ENCODE data around the gene TTC21B. TPM values are rescaled to one million over a fixed set of nuclear protein-coding genes. Genes with fewer than 3 reads are reported as not detected.

TTC21B gene
- total and polyA plus RNA-seq, 10 of the 15 experiments (the other 5 are each of a cell fraction or from before 2014, with no cell fraction given), result 2.7 to 22.4 (median 11.3) TPM

DNA sequence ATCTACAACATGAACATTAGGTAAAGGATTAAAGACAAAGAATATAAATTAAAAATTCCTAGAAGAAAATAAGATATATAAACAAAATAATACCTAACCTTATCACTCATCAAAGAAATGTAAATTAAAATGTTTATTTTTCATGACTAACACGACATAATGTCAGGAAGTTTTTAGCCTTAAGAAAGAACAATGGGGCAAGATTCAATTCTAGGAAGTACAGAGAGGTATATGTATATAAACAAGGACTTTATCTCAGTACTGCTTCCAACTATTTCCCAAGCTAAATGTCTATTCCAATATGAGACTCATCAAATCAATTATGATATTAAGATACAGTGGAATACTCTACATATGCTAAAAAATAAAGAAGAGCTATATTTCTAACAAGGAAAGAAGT is 44.1 kb downstream of the TTC21B start:
- H3K27ac ChIP-seq (ENCODE audit: control insufficient read depth, insufficient read depth), result no peak overlapping the region
- TF ChIP-seq HDAC6 (IDR thresholded peaks at IDR 0.05; ENCODE audit: unreplicated experiment), result no peak
- no peak for TF ChIP-seq NFIC (IDR thresholded peaks at IDR 0.05; ENCODE audit: low read depth, low read length)
- TF ChIP-seq, protein P1, sequence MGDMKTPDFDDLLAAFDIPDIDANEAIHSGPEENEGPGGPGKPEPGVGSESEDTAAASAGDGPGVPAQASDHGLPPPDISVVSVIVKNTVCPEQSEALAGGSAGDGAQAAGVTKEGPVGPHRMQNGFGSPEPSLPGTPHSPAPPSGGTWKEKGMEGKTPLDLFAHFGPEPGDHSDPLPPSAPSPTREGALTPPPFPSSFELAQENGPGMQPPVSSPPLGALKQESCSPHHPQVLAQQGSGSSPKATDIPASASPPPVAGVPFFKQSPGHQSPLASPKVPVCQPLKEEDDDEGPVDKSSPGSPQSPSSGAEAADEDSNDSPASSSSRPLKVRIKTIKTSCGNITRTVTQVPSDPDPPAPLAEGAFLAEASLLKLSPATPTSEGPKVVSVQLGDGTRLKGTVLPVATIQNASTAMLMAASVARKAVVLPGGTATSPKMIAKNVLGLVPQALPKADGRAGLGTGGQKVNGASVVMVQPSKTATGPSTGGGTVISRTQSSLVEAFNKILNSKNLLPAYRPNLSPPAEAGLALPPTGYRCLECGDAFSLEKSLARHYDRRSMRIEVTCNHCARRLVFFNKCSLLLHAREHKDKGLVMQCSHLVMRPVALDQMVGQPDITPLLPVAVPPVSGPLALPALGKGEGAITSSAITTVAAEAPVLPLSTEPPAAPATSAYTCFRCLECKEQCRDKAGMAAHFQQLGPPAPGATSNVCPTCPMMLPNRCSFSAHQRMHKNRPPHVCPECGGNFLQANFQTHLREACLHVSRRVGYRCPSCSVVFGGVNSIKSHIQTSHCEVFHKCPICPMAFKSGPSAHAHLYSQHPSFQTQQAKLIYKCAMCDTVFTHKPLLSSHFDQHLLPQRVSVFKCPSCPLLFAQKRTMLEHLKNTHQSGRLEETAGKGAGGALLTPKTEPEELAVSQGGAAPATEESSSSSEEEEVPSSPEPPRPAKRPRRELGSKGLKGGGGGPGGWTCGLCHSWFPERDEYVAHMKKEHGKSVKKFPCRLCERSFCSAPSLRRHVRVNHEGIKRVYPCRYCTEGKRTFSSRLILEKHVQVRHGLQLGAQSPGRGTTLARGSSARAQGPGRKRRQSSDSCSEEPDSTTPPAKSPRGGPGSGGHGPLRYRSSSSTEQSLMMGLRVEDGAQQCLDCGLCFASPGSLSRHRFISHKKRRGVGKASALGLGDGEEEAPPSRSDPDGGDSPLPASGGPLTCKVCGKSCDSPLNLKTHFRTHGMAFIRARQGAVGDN (IDR thresholded peaks at IDR 0.05), result no peak
- no peak for TF ChIP-seq KLF5 (IDR thresholded peaks at IDR 0.05; ENCODE audit: partially characterized antibody)
- TF ChIP-seq FOXM1 (IDR thresholded peaks at IDR 0.05; ENCODE audit: low read depth, low read length), result no peak
- TF ChIP-seq FOXK2 (IDR thresholded peaks at IDR 0.05), result no peak
- BruUV-seq (replicated peaks), result no TSS peak
- H3K79me2 ChIP-seq (ENCODE audit: control insufficient read depth, insufficient read depth, low read length), result no peaks in the 10 kb centered on the region
- no peak overlapping the region for H3K4me2 ChIP-seq (ENCODE audit: control insufficient read depth, insufficient read depth)
- no peak overlapping the region for H3K4me3 ChIP-seq
- H3K9me3 ChIP-seq (replicated peaks; ENCODE audit: control insufficient read depth, insufficient read depth, low read length), result no peaks in the 10 kb centered on the region
- H3K4me1 ChIP-seq (ENCODE audit: control insufficient read depth, insufficient read depth, low read length), result no peaks in the 10 kb centered on the region
- POLR2A ChIA-PET, result no interaction called here
- no peak overlapping the region for H3K9ac ChIP-seq (ENCODE audit: control insufficient read depth, insufficient read depth, low read length)
- ATAC-seq, result no peak
- no peak overlapping the region for H2AFZ ChIP-seq (ENCODE audit: control insufficient read depth, low read depth, low read length)
- CTCF ChIA-PET, result no interaction called here
- FAIRE-seq, result no peak
- SMC1A ChIA-PET (ENCODE audit: uncharacterized antibody, unreplicated experiment), result no interaction called here
- RAD21 ChIA-PET (ENCODE audit: unreplicated experiment), result no interaction called here
- no peaks in the 10 kb centered on the region for H4K20me1 ChIP-seq (ENCODE audit: control insufficient read depth, insufficient read depth)
- DNase-seq (ENCODE audit: low read depth, low spot score), result no peak
- no peaks in the 10 kb centered on the region for H3K27me3 ChIP-seq (replicated peaks in 1 of 2; ENCODE audit: control insufficient read depth in 2 of 2, insufficient read depth in 2 of 2, low read length in 1 of 2)
- no peaks in the 10 kb centered on the region; a peak in 1 of 4 replicates for H3K36me3 ChIP-seq (ENCODE audit: control insufficient read depth in 2 of 2, insufficient read depth in 2 of 2, low read length in 1 of 2)
- WGBS (ENCODE audit: insufficient coverage, insufficient replicate concordance, low lambda C conversion rate, missing lambda C conversion rate), result 100% methylated on average over 1 of the region's 1 CpG
- intact Hi-C loops (cut with micrococcal nuclease; ENCODE audit: unreplicated experiment), result no loop called here
- in situ Hi-C loops (cut with MboI), result no loop called here

Data from GM12878 (cell line).